MCF 10A (cell line): ENCODE results near the gene EXOC4. TPM values are rescaled to one million over a fixed set of nuclear protein-coding genes. Genes with fewer than 3 reads are reported as not detected.

Experiments used
- BruUV-seq: library from RNA; stranded (reverse); fragments of 400-500 nt; replicated peaks from 2 replicates; lab custom pipeline; 2021; lab: Mats Ljungman, UMichigan
- CTCF ChIA-PET: fragments of 300-600 bp; sonication (Branson Sonifier 250); formaldehyde crosslinking; extraction: SDS; loops from one replicate; lab custom pipeline; 2021; ENCODE audit warnings: antibody characterized with exemption, inconsistent platforms; lab: Yijun Ruan, JAX
- POLR2A ChIA-PET: fragments of 300-600, 350-650 bp; sonication (Branson Sonifier 250); formaldehyde crosslinking; extraction: SDS; loops from one replicate; lab custom pipeline; 2020; ENCODE audit warnings: antibody characterized with exemption, inconsistent platforms; lab: Yijun Ruan, JAX
- DNase-seq: peaks from one replicate; pipeline ENCODE4 v3.0.0-alpha.2; 2018; ENCODE audit not compliant: unreplicated experiment
- H3K27ac Mint-ChIP-seq: one replicate; pipeline ENCODE4 v1.8.0; 2022; ENCODE audit warnings: mild to moderate bottlenecking, low read depth, mixed read lengths; ENCODE audit not compliant: unreplicated experiment
- H3K27me3 Mint-ChIP-seq: one replicate; pipeline ENCODE4 v1.8.0; 2022; ENCODE audit warnings: mixed read lengths; ENCODE audit not compliant: insufficient read depth, unreplicated experiment
- H3K36me3 Mint-ChIP-seq: one replicate; pipeline ENCODE4 v1.8.0; 2022; ENCODE audit warnings: mild to moderate bottlenecking, moderate library complexity, mixed read lengths; ENCODE audit not compliant: insufficient read depth, unreplicated experiment
- H3K4me1 Mint-ChIP-seq: one replicate; pipeline ENCODE4 v1.8.0; 2022; ENCODE audit warnings: mixed read lengths; ENCODE audit not compliant: insufficient read depth, unreplicated experiment
- H3K4me3 Mint-ChIP-seq: one replicate; pipeline ENCODE4 v1.8.0; 2022; ENCODE audit warnings: mild to moderate bottlenecking, moderate library complexity, mixed read lengths; ENCODE audit not compliant: unreplicated experiment
- H3K9me3 Mint-ChIP-seq: one replicate; pipeline ENCODE4 v1.8.0; 2022; ENCODE audit warnings: mixed read lengths; ENCODE audit not compliant: unreplicated experiment
- intact Hi-C: fragments of 100-400 bp; cut with micrococcal nuclease; formaldehyde crosslinking; loops from 2 replicates; pipeline ENCODE4 v1.14.1; 2022
- total RNA-seq: library from RNA; stranded (reverse); gene quantifications from 2 replicates; pipeline ENCODE4 v1.2.3, GENCODE V29; 2022
- TF ChIP-seq, protein P1 (sequence below): fragments of 200-600 bp; IDR thresholded peaks from one replicate; pipeline ENCODE4 v1.8.0; 2022; ENCODE audit warnings: antibody characterized with exemption, mild to moderate bottlenecking; ENCODE audit not compliant: unreplicated experiment

Gene EXOC4
- total RNA-seq, 1 experiment from 2014 or later: 105 TPM

DNA sequence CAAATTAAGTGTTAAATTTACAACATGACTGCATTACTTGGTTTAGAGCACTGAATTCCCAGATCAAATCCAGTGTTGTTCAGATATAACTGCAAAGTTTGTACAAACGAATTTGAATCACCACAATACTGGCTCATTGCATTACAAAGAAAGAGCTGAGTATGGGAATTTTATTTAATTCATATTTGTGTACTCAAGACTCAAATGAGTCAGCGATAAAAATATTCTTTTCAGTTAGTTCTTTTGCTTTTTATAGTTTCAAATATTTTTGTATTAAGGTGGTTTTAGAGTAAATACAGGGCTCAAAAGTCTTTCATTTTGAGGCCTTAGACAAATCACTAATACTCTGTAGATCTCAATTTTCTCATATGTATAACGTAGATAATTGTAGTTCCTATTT lies 805.6 kb downstream of the EXOC4 start:
- Mint-ChIP-seq H3K4me1 (no peaks in the 10 kb centered on the region), H3K27me3 (no peaks in the 10 kb centered on the region), H3K9me3 (no peaks in the 10 kb centered on the region), H3K4me3 (no peak overlapping the region), H3K36me3 (no peaks in the 10 kb centered on the region), H3K27ac (no peak overlapping the region)
- ChIA-PET CTCF (interaction anchor here (0.7 to 1.3 kb wide), 3 partner anchors 9 to 540 kb away, joined by 3 to 5 read pairs (median 3); no protein-coding TSS in a partner anchor), POLR2A (interaction anchor here (0.7 kb wide), 1 partner anchor 349 kb away, joined by 3 read pairs; no protein-coding TSS in a partner anchor)
- no TSS peak for BruUV-seq
- TF ChIP-seq, protein P1, sequence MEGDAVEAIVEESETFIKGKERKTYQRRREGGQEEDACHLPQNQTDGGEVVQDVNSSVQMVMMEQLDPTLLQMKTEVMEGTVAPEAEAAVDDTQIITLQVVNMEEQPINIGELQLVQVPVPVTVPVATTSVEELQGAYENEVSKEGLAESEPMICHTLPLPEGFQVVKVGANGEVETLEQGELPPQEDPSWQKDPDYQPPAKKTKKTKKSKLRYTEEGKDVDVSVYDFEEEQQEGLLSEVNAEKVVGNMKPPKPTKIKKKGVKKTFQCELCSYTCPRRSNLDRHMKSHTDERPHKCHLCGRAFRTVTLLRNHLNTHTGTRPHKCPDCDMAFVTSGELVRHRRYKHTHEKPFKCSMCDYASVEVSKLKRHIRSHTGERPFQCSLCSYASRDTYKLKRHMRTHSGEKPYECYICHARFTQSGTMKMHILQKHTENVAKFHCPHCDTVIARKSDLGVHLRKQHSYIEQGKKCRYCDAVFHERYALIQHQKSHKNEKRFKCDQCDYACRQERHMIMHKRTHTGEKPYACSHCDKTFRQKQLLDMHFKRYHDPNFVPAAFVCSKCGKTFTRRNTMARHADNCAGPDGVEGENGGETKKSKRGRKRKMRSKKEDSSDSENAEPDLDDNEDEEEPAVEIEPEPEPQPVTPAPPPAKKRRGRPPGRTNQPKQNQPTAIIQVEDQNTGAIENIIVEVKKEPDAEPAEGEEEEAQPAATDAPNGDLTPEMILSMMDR: no peak
- no peak for DNase-seq
- intact Hi-C loops: no loop called here

DNA sequence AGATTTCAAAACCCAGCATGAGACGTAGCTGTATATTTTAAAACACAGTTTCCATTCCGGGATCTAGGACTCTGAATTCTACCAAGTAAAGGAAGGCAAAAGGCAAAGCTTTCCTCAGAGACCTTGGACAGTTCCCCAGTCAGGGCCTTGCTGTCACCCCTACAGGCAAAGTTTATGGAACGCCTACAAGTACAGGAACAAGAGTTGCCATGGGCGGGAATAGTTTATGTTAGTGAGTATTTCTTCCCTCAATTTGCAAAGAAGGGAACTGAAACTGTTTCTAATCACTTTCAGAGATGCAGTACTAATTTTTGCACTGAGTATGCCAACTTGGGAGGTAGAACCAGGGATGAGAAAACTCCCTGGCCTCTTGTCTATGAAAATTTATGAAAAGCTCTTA lies 806.1 kb downstream of the EXOC4 start:
- ChIA-PET CTCF (interaction anchor here (0.6 to 1.3 kb wide), 4 partner anchors 9 to 540 kb away, joined by 3 to 5 read pairs (median 3); no protein-coding TSS in a partner anchor), POLR2A (no interaction called here)
- Mint-ChIP-seq H3K27me3 (no peaks in the 10 kb centered on the region), H3K9me3 (no peaks in the 10 kb centered on the region), H3K27ac (no peak overlapping the region), H3K4me3 (no peak overlapping the region), H3K36me3 (no peaks in the 10 kb centered on the region), H3K4me1 (no peaks in the 10 kb centered on the region)
- BruUV-seq: no TSS peak
- TF ChIP-seq, protein P1: no peak
- intact Hi-C loops: no loop called here
- no peak for DNase-seq

GRCh38 chr7:134059921-134060320 lies 807.0 kb downstream of the EXOC4 start:
- Mint-ChIP-seq H3K4me3 (no peak overlapping the region), H3K9me3 (no peaks in the 10 kb centered on the region), H3K4me1 (no peaks in the 10 kb centered on the region), H3K36me3 (no peaks in the 10 kb centered on the region), H3K27me3 (no peaks in the 10 kb centered on the region), H3K27ac (no peak overlapping the region)
- ChIA-PET CTCF (no interaction called here), POLR2A (no interaction called here)
- TF ChIP-seq, protein P1: no peak
- DNase-seq: no peak
- intact Hi-C loops: no loop called here
- BruUV-seq: no TSS peak

DNA sequence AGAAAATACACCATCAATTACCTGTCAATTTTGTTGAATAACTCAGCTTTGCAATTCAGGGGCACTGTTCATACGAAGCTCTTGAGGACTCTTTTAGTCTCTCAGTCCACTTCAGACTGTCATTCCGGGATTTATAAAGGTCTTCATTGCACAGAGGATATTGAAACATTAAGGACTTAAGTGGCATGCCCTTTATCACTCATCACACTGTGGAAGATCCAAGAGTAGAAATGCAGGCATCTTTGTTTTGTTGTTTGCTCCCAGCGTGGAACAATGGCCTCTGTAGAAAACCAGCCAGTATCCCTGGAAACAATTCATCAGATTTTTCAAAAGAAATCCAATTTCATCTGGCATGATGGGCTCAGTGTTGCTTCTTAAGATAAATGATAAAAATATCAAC lies 808.0 kb downstream of the EXOC4 start:
- no peaks in the 10 kb centered on the region for H3K9me3 Mint-ChIP-seq
- CTCF ChIA-PET: no interaction called here
- H3K4me3 Mint-ChIP-seq: no peak overlapping the region
- TF ChIP-seq, protein P1: no peak
- no peak overlapping the region for H3K27ac Mint-ChIP-seq
- H3K27me3 Mint-ChIP-seq: no peaks in the 10 kb centered on the region
- no peak for DNase-seq
- H3K36me3 Mint-ChIP-seq: no peaks in the 10 kb centered on the region
- no peaks in the 10 kb centered on the region for H3K4me1 Mint-ChIP-seq
- intact Hi-C loops: no loop called here
- POLR2A ChIA-PET: no interaction called here
- BruUV-seq: no TSS peak
